DND-41 (cell line): ENCODE measurements around the gene RETSAT.

Experiments
- CTCF ChIP-seq: IDR thresholded peaks from 2 replicates; pipeline ENCODE4 v1.5.1; 2012; ENCODE audit warnings: borderline replicate concordance, low read length, moderate library complexity, mild to moderate bottlenecking; ENCODE audit not compliant: poor library complexity, severe bottlenecking; ENCODE audit errors: extremely low read depth
- EZH2 ChIP-seq: IDR thresholded peaks from 3 replicates; pipeline ENCODE4 v1.6.1; 2012; ENCODE audit warnings: borderline replicate concordance, low read depth, mild to moderate bottlenecking, moderate library complexity, low read length, inconsistent platforms; ENCODE audit not compliant: severe bottlenecking

GRCh38 chr2:85318222-85319074 lies 35.9 kb downstream of the RETSAT start:
- TF ChIP-seq CTCF: no peak
- no peak for TF ChIP-seq EZH2
